DMS153 treated with DMSO at 0.1 percent for 48 hours (cell line): Measurements from ENCODE around the gene OSMR.
A peak's percentile ranks its signal among the peaks of the same experiment; 100 is the strongest.

Source experiments
- DNase-seq: peaks from one replicate; lab custom pipeline; 2025; ENCODE audit not compliant: unreplicated experiment; lab: John Stamatoyannopoulos, UW

OSMR gene

GRCh38 chr5:38845526-38846378 lies at the start of gene OSMR:
Gene OSMR, plus strand, starts transcription at chr5:38846012. Its CDS starts 23,033 bp downstream, at chr5:38869045.
- no peak for DNase-seq

GRCh38 chr5:38796742-38797108 lies 49.1 kb upstream of the OSMR start:
- no peak for DNase-seq

- DNase-seq: no peak
These were observed 48.0 kb upstream of the OSMR start for GRCh38 chr5:38797838-38798237.

GRCh38 chr5:38799556-38800377 lies 46.0 kb upstream of the OSMR start:
- DNase-seq: no peak

DNA sequence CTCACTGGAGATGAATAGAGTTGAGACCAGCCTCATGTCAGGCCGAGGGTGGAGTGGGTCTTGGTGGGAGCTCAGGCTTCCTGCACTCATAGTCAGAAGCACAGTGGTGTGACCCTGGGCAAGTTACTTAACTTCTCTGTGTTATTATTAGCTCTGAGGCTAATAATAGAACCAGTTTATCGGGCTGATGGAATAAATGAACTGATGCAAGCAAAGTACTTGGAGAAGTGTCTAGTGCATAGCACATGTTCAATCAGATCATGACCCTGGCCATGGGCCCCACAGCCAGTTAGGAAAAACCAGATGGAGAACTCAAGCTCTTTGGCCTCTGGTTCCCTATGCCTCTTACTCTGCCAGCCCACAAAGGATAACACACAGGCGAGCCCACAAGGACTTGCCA lies 45.3 kb upstream of the OSMR start:
- DNase-seq: no peak

- DNase-seq: no peak
These were observed 43.7 kb upstream of the OSMR start for GRCh38 chr5:38802125-38802524.

DNA sequence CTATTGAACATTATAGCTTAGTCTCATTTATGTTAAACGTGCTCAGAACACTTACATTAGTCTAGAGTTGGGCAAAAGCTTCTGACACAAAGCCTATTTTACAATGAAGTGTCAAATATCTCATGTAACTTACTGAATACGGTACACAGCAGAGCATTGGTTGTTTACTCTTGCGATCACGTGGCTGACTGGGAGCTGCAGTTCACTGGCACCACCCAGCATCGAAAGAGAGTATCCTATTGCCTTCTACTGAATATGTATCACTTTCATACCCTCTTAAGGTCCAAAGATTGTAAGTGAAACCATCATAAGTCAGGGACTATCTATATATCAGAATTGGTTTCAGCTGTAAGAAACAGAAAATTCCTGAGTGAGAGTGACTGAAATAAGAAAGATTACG lies 42.6 kb upstream of the OSMR start:
- no peak for DNase-seq

DNA sequence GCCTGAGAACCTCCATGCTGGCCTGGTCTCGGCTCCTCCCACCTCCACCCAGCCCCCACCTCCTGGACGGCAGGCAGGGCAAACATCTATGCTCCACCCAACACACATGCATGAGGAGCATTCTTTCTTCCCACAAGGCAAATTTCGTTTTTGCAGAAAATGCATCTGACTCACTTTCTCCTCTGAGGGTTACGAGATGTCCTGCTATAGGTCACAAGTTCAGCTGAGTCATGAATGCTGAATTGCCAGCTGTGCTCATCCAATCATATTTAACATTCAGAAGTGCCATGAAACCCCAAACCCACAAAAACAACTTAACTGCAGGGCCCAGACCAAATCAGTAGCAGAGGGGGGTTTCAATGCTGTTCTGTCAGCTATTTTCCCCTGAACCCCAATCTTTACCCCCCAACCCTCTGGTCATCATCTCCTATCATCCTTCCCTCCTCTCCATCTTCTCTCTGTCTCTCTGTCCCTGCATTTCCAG lies 39.0 kb upstream of the OSMR start:
- no peak for DNase-seq

DNA sequence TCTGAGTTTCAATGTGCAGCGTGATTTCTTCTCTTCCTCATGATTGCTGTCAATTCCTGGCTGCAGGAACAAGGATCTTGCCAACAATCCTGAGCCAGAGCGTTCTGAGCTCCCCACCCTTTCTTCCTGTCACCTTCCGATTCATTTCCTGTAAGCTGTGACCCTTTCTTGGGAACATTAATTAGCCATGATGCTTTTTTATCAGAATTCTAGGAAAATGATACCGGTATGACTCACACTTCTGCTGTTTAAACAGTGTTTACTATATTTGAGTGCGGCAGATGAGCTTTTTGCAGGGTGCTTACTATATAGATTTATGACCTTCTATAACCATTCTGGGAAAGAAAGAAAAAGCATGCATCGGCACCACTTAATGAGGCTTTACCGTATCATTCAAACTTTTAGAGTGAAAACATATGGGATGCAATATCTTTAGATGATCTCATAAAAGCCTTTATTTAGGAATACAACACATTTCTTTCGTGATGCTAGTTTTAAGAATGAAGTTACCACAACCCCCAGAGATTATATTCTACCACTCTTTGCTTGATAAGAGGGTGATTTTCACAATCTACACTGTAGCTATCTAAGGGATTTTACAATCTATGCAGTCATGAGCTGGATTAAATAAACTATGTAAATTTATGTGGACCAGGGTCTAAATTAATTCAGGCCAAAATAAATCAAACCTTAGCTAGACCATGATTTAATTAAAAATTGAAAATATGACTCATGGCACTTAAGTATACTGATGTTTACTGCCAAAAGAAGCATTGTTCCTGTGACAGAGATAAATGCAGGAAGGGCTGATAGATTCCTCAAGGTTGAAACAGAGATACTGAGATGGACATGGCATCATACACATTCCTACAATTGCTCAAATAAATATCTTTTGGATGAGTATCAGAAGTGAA lies 38.0 kb upstream of the OSMR start:
- DNase-seq: no peak

GRCh38 chr5:38808666-38809343 lies 37.0 kb upstream of the OSMR start:
- DNase-seq: no peak

GRCh38 chr5:38809388-38810359 lies 36.1 kb upstream of the OSMR start:
- peak; percentile 84 for DNase-seq

DNA sequence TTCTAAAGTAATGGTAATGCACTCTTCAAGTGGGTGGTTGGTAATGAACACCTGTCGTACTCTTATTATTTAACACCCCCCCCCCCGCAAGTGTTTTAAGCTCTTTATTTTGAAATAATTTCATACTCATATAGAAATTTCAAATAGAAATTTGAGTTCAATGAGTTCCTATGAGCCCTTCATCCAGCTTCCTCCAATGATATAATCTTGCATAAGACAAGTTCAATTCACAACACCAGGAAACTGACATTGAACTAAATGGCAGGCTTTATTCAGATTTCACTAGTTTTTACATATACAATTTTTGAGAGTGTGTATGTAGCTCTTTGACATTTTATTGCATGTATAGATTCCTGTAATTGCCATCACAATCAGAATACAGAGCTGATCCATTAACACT lies 30.9 kb upstream of the OSMR start:
- DNase-seq: no peak

GRCh38 chr5:38816083-38817030 lies 29.5 kb upstream of the OSMR start:
- no peak for DNase-seq

DNA sequence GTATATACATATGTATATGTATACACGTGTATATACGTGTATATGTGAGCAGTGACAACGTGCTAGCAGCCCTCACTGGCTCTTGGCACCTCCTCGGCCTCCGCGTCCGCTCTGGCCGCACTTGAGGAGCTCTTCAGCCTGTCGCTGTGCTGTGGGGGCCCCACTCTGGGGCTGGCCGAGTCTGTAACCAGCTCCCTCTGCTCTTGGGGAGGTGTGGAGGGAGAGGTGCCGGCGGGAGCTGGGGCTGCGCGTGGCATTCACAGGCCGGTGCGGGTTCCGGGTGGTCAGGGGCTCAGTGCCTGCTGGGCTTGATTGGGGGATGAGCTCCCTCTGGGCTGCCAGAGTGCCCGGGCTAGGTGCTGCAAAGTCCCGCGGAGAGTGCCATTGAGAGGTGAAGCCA lies 24.1 kb upstream of the OSMR start:
- DNase-seq: no peak

DNA sequence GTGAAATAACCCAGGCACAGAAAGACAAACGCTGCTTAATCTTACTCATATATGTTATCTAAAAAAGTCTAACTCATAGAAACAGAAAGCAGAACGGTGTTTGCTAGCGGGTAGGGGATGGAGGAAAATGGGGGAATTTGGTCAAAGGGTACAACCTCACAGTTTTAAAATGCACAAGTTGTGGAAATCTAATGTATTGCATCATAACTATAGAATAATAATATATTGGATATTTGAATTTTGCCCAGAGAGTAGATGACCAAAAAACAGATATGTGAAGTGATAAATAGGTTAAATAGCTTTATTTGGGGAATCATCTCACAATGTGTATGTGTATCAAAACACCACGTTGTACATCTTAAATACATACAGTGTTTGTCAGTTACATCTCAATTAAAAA lies 22.3 kb upstream of the OSMR start:
- no peak for DNase-seq

DNA sequence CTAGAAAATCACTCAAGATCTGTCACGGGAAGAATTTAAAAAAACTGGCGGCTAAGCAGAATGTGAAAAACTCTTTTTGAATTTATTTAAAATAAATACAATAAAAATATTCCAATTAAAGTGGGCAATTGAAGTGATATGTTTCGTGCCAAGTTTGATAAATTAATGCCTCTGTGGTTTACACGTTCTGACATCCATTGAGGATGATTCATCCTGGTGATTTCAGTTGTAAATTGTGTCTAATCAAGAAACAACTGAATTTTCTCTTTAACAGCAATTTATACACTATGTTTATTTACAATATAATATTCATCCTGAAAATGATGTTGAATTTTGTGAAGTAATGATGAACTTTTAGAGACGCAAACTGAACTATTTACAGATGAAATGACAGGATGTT lies 21.0 kb upstream of the OSMR start:
- no peak for DNase-seq

DNA sequence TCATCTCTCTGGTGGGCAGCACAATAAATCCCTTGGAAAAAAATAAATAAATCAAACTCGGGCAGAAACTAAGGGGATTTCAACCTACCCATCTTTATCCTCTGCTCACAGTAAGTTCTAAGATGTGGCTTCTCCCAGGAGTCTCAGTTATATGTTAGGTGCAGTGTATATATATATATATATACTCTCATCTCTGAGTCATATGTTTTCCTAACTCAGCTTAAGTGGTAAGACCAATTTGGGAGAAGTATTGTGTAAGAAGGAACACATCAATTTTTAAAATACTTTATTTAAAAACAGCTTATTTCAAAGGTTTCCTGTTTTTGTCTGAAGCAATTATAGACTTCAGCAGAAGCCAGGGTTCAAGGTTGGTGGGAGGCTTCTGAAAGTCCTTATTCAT lies 20.3 kb upstream of the OSMR start:
- DNase-seq: no peak

- no peak for DNase-seq
These were observed 18.3 kb upstream of the OSMR start for GRCh38 chr5:38827525-38827924.
